ENCODE data around the gene SPATA19. TPM values are rescaled to one million over a fixed set of nuclear protein-coding genes. Genes with fewer than 3 reads are reported as not detected.

The SPATA19 gene
- total RNA-seq, 3 donors from 2014 or later (not counting 1 experiment from before 2014, with no cell fraction given): not detected

DNA sequence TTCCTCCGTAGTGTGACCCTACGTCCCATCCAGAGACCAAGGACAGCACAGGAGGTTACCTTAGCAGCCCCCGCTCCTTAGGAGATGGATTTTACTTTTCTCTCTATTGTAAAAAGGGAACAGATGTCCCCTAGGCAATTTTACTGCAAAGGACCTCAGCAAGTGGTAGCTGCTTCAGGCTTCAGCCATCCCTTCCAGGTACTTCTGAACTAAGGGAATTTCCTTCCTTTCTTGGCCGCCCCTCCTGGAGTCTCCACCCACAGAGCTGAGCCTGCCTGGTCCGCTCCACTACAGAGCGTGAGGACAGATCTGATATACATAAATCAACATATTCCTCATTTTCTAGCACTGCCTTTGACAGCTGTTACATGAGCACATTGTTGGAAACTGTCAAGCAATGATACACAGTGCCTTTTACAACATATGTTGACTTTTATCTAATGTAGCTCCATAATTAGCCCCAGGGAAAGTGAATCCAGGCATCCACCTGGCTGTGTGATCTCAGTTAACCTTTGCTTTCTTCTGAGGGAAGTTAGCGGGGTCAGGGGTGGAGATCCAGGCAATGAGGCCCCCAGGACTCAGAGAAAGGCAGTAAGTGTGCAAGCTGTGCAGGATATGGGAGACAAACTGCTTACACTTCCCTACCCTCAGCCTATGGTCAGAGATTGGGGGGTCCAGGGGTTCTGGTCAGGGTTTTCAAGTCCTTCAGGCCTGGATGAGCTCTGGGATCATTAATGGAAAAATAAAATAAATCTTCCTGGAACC, 51.9 kb downstream of the SPATA19 start:
- Histone ChIP-seq H3K27ac (ENCODE audit: low read length) (no peak overlapping the region), H3K9me3 (ENCODE audit: control insufficient read depth, insufficient read depth, low read length) (peaks cover 9% of the 10 kb centered on the region), H3K36me3 (ENCODE audit: control insufficient read depth, insufficient read depth, low read length) (no peaks in the 10 kb centered on the region), H3K27me3 (ENCODE audit: control insufficient read depth, insufficient read depth, low read length) (no peaks in the 10 kb centered on the region), H3K4me3 (ENCODE audit: low read length) (no peak overlapping the region), H3K4me1 (ENCODE audit: control insufficient read depth, insufficient read depth, low read length) (no peaks in the 10 kb centered on the region)
- no peak overlapping the region for H3K4me3 Mint-ChIP-seq
- no peak overlapping the region for H3K27ac Mint-ChIP-seq
- DNase-seq (no peak), ATAC-seq (no peak)
- peaks cover 4 to 6% of the 10 kb centered on the region in 2 donors for H3K9me3 Mint-ChIP-seq
- WGBS (ENCODE audit: insufficient coverage): 72% methylated on average over 7 of the region's 7 CpGs
- no peaks in the 10 kb centered on the region for H3K4me1 Mint-ChIP-seq
- TF ChIP-seq, protein P1, sequence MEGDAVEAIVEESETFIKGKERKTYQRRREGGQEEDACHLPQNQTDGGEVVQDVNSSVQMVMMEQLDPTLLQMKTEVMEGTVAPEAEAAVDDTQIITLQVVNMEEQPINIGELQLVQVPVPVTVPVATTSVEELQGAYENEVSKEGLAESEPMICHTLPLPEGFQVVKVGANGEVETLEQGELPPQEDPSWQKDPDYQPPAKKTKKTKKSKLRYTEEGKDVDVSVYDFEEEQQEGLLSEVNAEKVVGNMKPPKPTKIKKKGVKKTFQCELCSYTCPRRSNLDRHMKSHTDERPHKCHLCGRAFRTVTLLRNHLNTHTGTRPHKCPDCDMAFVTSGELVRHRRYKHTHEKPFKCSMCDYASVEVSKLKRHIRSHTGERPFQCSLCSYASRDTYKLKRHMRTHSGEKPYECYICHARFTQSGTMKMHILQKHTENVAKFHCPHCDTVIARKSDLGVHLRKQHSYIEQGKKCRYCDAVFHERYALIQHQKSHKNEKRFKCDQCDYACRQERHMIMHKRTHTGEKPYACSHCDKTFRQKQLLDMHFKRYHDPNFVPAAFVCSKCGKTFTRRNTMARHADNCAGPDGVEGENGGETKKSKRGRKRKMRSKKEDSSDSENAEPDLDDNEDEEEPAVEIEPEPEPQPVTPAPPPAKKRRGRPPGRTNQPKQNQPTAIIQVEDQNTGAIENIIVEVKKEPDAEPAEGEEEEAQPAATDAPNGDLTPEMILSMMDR (IDR thresholded peaks at IDR 0.05): no peak
- H3K27me3 Mint-ChIP-seq (ENCODE audit: low read depth in 2 of 2): peaks cover 6 to 16% of the 10 kb centered on the region in 2 donors
- intact Hi-C loops (cut with micrococcal nuclease): no loop called here
- H3K36me3 Mint-ChIP-seq: peaks cover 9% of the 10 kb centered on the region

DNA sequence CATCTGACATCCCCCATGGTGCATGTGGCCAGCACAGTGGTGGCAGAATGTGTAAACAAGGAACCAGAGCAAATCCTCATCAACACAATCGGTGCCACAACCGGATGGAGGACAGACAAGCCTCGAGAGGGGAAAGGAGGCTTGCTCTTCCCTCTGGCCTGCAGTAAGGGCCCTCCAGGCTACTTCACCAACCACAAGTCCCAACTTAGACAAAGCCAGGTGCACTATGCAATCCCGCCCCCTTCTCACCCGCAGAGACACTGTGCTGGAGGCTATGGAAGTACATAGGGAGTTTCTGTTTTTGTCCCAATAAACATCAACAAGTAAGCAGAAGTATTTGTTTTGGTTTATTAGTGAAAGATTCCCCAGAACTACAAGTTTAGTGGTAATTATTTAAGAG, 54.3 kb downstream of the SPATA19 start:
- H3K27me3 Mint-ChIP-seq (ENCODE audit: low read depth in 2 of 2): peaks cover 26 to 29% of the 10 kb centered on the region in 2 donors
- DNase-seq (no peak), ATAC-seq (no peak)
- H3K36me3 ChIP-seq (ENCODE audit: control insufficient read depth, insufficient read depth, low read length): no peaks in the 10 kb centered on the region
- H3K4me3 Mint-ChIP-seq: no peak overlapping the region
- H3K9me3 Mint-ChIP-seq: peaks cover 4 to 6% of the 10 kb centered on the region in 2 donors
- H3K27ac ChIP-seq (ENCODE audit: low read length): no peak overlapping the region
- peaks cover 4% of the 10 kb centered on the region for H3K9me3 ChIP-seq (ENCODE audit: control insufficient read depth, insufficient read depth, low read length)
- no peaks in the 10 kb centered on the region for H3K4me1 ChIP-seq (ENCODE audit: control insufficient read depth, insufficient read depth, low read length)
- TF ChIP-seq, protein P1 (IDR thresholded peaks at IDR 0.05): no peak
- intact Hi-C loops (cut with micrococcal nuclease): no loop called here
- H3K36me3 Mint-ChIP-seq: peaks cover 9% of the 10 kb centered on the region
- H3K27ac Mint-ChIP-seq: no peak overlapping the region
- peaks cover 5% of the 10 kb centered on the region for H3K27me3 ChIP-seq (ENCODE audit: control insufficient read depth, insufficient read depth, low read length)
- H3K4me1 Mint-ChIP-seq: peaks cover 0 to 5% of the 10 kb centered on the region in 2 donors
- WGBS (ENCODE audit: insufficient coverage): 82% methylated on average over 3 of the region's 5 CpGs
- no peak overlapping the region for H3K4me3 ChIP-seq (ENCODE audit: low read length)

Other genes with a start within 250 kb of the SPATA19 start
- 1 to 10 TPM; 2.2 to 6.1 (median 4.3) TPM for gene IGSF9B, start 111.5 kb upstream of the SPATA19 start, total RNA-seq
- 1 to 10 TPM; 2.1 to 3.8 (median 2.4) TPM for gene JAM3, start 223.6 kb upstream of the SPATA19 start, total RNA-seq

All from natural killer cell (primary cell).